Esophagus (tissue), 2 donors: ENCODE results near the gene OLFM4. TPM values are rescaled to one million over a fixed set of nuclear protein-coding genes. Genes with fewer than 3 reads are reported as not detected.

Source experiments
- H3K27ac ChIP-seq, 2 donors: one replicate each; pipeline ENCODE4 v1.5.1; 2013; ENCODE audit warnings: low read depth in 2 of 2, mild to moderate bottlenecking in 2 of 2, inconsistent platforms in 1 of 2, low read length in 1 of 2, moderate library complexity in 1 of 2
- H3K27me3 ChIP-seq, 2 donors: one replicate each; pipeline ENCODE4 v1.6.1; 2013; ENCODE audit warnings: low read length in 2 of 2, control low read depth in 1 of 2, mild to moderate bottlenecking in 1 of 2; ENCODE audit not compliant: insufficient read depth in 2 of 2, control insufficient read depth in 1 of 2
- H3K36me3 ChIP-seq, 2 donors: one replicate each; pipeline ENCODE4 v1.6.1; 2013; ENCODE audit warnings: low read length in 1 of 2; ENCODE audit not compliant: control insufficient read depth in 2 of 2, insufficient read depth in 2 of 2
- H3K4me1 ChIP-seq, 2 donors: one replicate each; pipeline ENCODE4 v1.6.1; 2013; ENCODE audit warnings: low read length in 1 of 2; ENCODE audit not compliant: control insufficient read depth in 2 of 2, insufficient read depth in 2 of 2
- H3K4me3 ChIP-seq, 2 donors: one replicate each; pipeline ENCODE4 v1.5.1; 2013; ENCODE audit warnings: low read length in 2 of 2, mild to moderate bottlenecking in 2 of 2, low read depth in 1 of 2, moderate library complexity in 1 of 2
- H3K9me3 ChIP-seq, 2 donors: one replicate each; pipeline ENCODE4 v1.6.1; 2013; ENCODE audit warnings: mild to moderate bottlenecking in 2 of 2, low read depth in 1 of 2, low read length in 1 of 2, moderate library complexity in 1 of 2; ENCODE audit not compliant: control insufficient read depth in 2 of 2, insufficient read depth in 1 of 2
- WGBS, 2 donors: extraction: QIAGEN DNeasy Blood & Tissue Kit; methylation state at CpG; one replicate each; pipeline ENCODE4 v1.1.7; 2013; 5-methylcytosine and 5-hydroxymethylcytosine counted together
- polyA plus RNA-seq, 2 donors: library from polyadenylated mRNA; stranded (reverse); fragments of 200-250 nt; gene quantifications; one replicate each; pipeline ENCODE4 v1.2.3, GENCODE V29; 2013
- donor health status: healthy with polysubstance abuse.
- donor health status: Bipolar disorder and iron deficiency.

Gene OLFM4
- polyA plus RNA-seq = 1 to 10 TPM in 1 of 2 donors, under 1 TPM in 1; 0.05 to 1.3 TPM

GRCh38 chr13:53028637-53029203, at the start of gene OLFM4:
TSS of gene OLFM4 (plus strand) at chr13:53028813. CDS start at chr13:53028837, 24 bp downstream.
- Histone ChIP-seq H3K27me3 (no peaks in the 10 kb centered on the region), H3K9me3 (no peaks in the 10 kb centered on the region), H3K4me1 (no peaks in the 10 kb centered on the region), H3K27ac (no peak within 1 kb of the TSS), H3K36me3 (no peaks in the 10 kb centered on the region), H3K4me3 (no peak within 1 kb of the TSS)
- 83% methylated on average over 9 of the region's 9 CpGs for WGBS, 2 donors

GRCh38 chr13:52978989-52979388, 49.6 kb upstream of the OLFM4 start:
- Histone ChIP-seq H3K4me1 (no peaks in the 10 kb centered on the region), H3K9me3 (no peaks in the 10 kb centered on the region), H3K27ac (no peak overlapping the region), H3K36me3 (no peaks in the 10 kb centered on the region), H3K4me3 (no peak overlapping the region), H3K27me3 (no peaks in the 10 kb centered on the region)
- 50 to 54% methylated on average over 5 of the region's 5 CpGs for WGBS, 2 donors

GRCh38 chr13:52980695-52981094, 47.9 kb upstream of the OLFM4 start:
- no peak overlapping the region for H3K4me3 ChIP-seq
- WGBS, 2 donors = 76 to 91% methylated on average over 5 of the region's 5 CpGs
- no peak overlapping the region for H3K27ac ChIP-seq
- H3K9me3 ChIP-seq = no peaks in the 10 kb centered on the region
- H3K27me3 ChIP-seq = no peaks in the 10 kb centered on the region
- no peaks in the 10 kb centered on the region for H3K4me1 ChIP-seq
- H3K36me3 ChIP-seq = no peaks in the 10 kb centered on the region

GRCh38 chr13:52983836-52984235, 44.8 kb upstream of the OLFM4 start:
- 77 to 82% methylated on average over 4 of the region's 4 CpGs for WGBS, 2 donors
- Histone ChIP-seq H3K4me3 (no peak overlapping the region), H3K4me1 (no peaks in the 10 kb centered on the region), H3K36me3 (no peaks in the 10 kb centered on the region), H3K9me3 (no peaks in the 10 kb centered on the region), H3K27ac (no peak overlapping the region), H3K27me3 (no peaks in the 10 kb centered on the region)

- Histone ChIP-seq H3K27ac (no peak overlapping the region), H3K4me1 (no peaks in the 10 kb centered on the region), H3K9me3 (no peaks in the 10 kb centered on the region), H3K4me3 (no peak overlapping the region), H3K27me3 (peaks cover 0 to 2% of the 10 kb centered on the region in 2 donors), H3K36me3 (no peaks in the 10 kb centered on the region)
- 86 to 87% methylated on average over 5 of the region's 5 CpGs for WGBS, 2 donors
Measured at GRCh38 chr13:52984881-52985363, 43.7 kb upstream of the OLFM4 start.

GRCh38 chr13:52991344-52992020, 37.1 kb upstream of the OLFM4 start:
- Histone ChIP-seq H3K27me3 (peaks cover 0 to 2% of the 10 kb centered on the region in 2 donors), H3K9me3 (no peaks in the 10 kb centered on the region), H3K4me3 (no peak overlapping the region), H3K36me3 (no peaks in the 10 kb centered on the region), H3K4me1 (no peaks in the 10 kb centered on the region), H3K27ac (no peak overlapping the region)
- WGBS, 2 donors = 89% methylated on average over 13 of the region's 13 CpGs

GRCh38 chr13:52992110-52992509, 36.5 kb upstream of the OLFM4 start:
- WGBS, 2 donors = 93 to 98% methylated on average over 11 of the region's 11 CpGs
- H3K4me3 ChIP-seq = no peak overlapping the region

GRCh38 chr13:52994051-52994450, 34.6 kb upstream of the OLFM4 start:
- Histone ChIP-seq H3K36me3 (no peaks in the 10 kb centered on the region), H3K9me3 (no peaks in the 10 kb centered on the region), H3K4me3 (no peak overlapping the region), H3K4me1 (no peaks in the 10 kb centered on the region), H3K27ac (no peak overlapping the region), H3K27me3 (no peaks in the 10 kb centered on the region)
- 65 to 67% methylated on average over 2 of the region's 2 CpGs for WGBS, 2 donors

More at GRCh38 chr13:52992110-52992509, 36.5 kb upstream of the OLFM4 start:
- no peaks in the 10 kb centered on the region for H3K36me3 ChIP-seq
- no peaks in the 10 kb centered on the region for H3K9me3 ChIP-seq
- peaks cover 0 to 2% of the 10 kb centered on the region in 2 donors for H3K27me3 ChIP-seq
- H3K27ac ChIP-seq = no peak overlapping the region
- no peaks in the 10 kb centered on the region for H3K4me1 ChIP-seq

- Histone ChIP-seq H3K36me3 (no peaks in the 10 kb centered on the region), H3K4me3 (no peak overlapping the region), H3K27me3 (no peaks in the 10 kb centered on the region), H3K27ac (peak overlapping the region in 1 of 2 donors; percentile 30), H3K9me3 (no peaks in the 10 kb centered on the region), H3K4me1 (no peaks in the 10 kb centered on the region)
- WGBS, 2 donors = 50 to 57% methylated on average over 1 of the region's 1 CpG
Measured at GRCh38 chr13:52994865-52995264, 33.7 kb upstream of the OLFM4 start.

- Histone ChIP-seq H3K27me3 (no peaks in the 10 kb centered on the region), H3K4me3 (no peak overlapping the region), H3K36me3 (no peaks in the 10 kb centered on the region), H3K4me1 (peaks cover 0 to 3% of the 10 kb centered on the region in 2 donors), H3K27ac (no peak overlapping the region), H3K9me3 (no peaks in the 10 kb centered on the region)
- WGBS, 2 donors = 93% methylated on average over 2 of the region's 2 CpGs
Measured at GRCh38 chr13:52995946-52996345, 32.7 kb upstream of the OLFM4 start.
